Measurements from ENCODE around the gene RBMXL3.

GRCh38 chrX:115189110-115189509, at the start of gene RBMXL3:
- no peak for TF ChIP-seq RCOR1 (IDR thresholded peaks at IDR 0.05; ENCODE audit: low read length)
- TF ChIP-seq SIN3A (IDR thresholded peaks at IDR 0.05; ENCODE audit: borderline replicate concordance, low read depth, low read length), result no peak
- TF ChIP-seq, protein P1, sequence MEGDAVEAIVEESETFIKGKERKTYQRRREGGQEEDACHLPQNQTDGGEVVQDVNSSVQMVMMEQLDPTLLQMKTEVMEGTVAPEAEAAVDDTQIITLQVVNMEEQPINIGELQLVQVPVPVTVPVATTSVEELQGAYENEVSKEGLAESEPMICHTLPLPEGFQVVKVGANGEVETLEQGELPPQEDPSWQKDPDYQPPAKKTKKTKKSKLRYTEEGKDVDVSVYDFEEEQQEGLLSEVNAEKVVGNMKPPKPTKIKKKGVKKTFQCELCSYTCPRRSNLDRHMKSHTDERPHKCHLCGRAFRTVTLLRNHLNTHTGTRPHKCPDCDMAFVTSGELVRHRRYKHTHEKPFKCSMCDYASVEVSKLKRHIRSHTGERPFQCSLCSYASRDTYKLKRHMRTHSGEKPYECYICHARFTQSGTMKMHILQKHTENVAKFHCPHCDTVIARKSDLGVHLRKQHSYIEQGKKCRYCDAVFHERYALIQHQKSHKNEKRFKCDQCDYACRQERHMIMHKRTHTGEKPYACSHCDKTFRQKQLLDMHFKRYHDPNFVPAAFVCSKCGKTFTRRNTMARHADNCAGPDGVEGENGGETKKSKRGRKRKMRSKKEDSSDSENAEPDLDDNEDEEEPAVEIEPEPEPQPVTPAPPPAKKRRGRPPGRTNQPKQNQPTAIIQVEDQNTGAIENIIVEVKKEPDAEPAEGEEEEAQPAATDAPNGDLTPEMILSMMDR (IDR thresholded peaks at IDR 0.05), result no peak
- TF ChIP-seq IRF3 (IDR thresholded peaks at IDR 0.05; ENCODE audit: low read depth, low read length), result no peak
- no peak for TF ChIP-seq GABPA (IDR thresholded peaks at IDR 0.05; ENCODE audit: low read depth)

Data from SK-N-SH (cell line).